HEK293 (cell line): ENCODE measurements around the gene KRTAP12-4.

ENCODE experiments used
- ZFP3 ChIP-seq: fragments of 450-650 bp; formaldehyde crosslinking; IDR thresholded peaks from 2 replicates; pipeline ENCODE4 v1.5.1; 2016; ENCODE audit warnings: low read depth, missing biosample characterization, missing genetic modification characterization
- ZNF530 ChIP-seq: fragments of 450-650 bp; formaldehyde crosslinking; IDR thresholded peaks from 2 replicates; pipeline ENCODE4 v1.5.1; 2016; ENCODE audit warnings: low read depth, missing biosample characterization, missing genetic modification characterization
- ZNF561 ChIP-seq: fragments of 450-650 bp; IDR thresholded peaks from 2 replicates; pipeline ENCODE4 v1.5.1; 2018; ENCODE audit warnings: missing biosample characterization, missing genetic modification characterization, borderline replicate concordance
- TF ChIP-seq, protein P1 (sequence below): fragments of 450-650 bp; formaldehyde crosslinking; IDR thresholded peaks from 2 replicates; pipeline ENCODE4 v1.5.1; 2016; ENCODE audit warnings: missing biosample characterization, missing genetic modification characterization
- TF ChIP-seq, protein P2 (sequence below): fragments of 450-650 bp; formaldehyde crosslinking; IDR thresholded peaks from 2 replicates; pipeline ENCODE4 v1.5.1; 2016; ENCODE audit warnings: missing biosample characterization, missing genetic modification characterization

DNA sequence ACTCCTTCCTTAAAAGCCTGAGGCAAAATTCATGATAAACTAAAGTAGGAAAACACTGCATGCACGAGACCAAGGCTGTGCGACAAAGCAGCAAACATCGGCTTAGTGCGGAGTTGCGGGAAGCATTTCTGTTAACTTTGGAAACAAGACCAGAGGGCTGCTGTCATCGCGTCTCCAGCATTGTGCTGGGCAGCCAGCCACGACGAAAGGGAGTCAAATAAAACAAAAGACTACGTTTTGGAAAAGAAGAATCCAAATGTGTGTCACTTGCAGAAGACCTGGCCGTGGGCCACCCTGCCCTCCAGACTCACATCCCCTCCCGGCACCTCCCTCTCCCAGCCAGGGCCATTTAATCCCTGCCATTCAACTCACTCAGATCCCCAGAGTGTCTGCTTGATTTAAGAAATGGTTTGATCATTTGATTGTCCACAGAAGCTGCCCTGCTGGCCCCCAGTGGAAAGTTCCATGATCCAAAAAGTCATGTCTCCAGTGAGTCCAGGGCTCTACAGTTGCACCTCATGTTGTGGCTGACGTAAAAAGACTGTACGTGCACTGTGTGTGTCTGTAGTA, 10.6 kb downstream of the KRTAP12-4 start:
- TF ChIP-seq, protein P1, sequence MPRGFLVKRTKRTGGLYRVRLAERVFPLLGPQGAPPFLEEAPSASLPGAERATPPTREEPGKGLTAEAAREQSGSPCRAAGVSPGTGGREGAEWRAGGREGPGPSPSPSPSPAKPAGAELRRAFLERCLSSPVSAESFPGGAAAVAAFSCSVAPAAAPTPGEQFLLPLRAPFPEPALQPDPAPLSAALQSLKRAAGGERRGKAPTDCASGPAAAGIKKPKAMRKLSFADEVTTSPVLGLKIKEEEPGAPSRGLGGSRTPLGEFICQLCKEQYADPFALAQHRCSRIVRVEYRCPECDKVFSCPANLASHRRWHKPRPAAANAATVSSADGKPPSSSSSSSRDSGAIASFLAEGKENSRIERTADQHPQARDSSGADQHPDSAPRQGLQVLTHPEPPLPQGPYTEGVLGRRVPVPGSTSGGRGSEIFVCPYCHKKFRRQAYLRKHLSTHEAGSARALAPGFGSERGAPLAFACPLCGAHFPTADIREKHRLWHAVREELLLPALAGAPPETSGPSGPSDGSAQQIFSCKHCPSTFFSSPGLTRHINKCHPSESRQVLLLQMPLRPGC (tag by site-specific recombination), result no peak
- no peak for TF ChIP-seq ZNF530 (tag by site-specific recombination)
- no peak for TF ChIP-seq ZFP3 (tag by site-specific recombination)
- no peak for TF ChIP-seq ZNF561 (tag by site-specific recombination)
- TF ChIP-seq, protein P2, sequence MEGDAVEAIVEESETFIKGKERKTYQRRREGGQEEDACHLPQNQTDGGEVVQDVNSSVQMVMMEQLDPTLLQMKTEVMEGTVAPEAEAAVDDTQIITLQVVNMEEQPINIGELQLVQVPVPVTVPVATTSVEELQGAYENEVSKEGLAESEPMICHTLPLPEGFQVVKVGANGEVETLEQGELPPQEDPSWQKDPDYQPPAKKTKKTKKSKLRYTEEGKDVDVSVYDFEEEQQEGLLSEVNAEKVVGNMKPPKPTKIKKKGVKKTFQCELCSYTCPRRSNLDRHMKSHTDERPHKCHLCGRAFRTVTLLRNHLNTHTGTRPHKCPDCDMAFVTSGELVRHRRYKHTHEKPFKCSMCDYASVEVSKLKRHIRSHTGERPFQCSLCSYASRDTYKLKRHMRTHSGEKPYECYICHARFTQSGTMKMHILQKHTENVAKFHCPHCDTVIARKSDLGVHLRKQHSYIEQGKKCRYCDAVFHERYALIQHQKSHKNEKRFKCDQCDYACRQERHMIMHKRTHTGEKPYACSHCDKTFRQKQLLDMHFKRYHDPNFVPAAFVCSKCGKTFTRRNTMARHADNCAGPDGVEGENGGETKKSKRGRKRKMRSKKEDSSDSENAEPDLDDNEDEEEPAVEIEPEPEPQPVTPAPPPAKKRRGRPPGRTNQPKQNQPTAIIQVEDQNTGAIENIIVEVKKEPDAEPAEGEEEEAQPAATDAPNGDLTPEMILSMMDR, result no peak
